Activated CD8-positive, alpha-beta memory T cell treated with anti-CD3 and anti-CD28 coated beads for 48 hours (primary cell): Measurements from ENCODE around the gene GPRIN2.

Source experiments
- DNase-seq, 3 experiments: peaks; one replicate each; pipeline ENCODE4 v3.0.0-alpha.2; 2020; ENCODE audit warnings: low read depth in 2 of 3, low spot score in 2 of 3

Gene GPRIN2

DNA sequence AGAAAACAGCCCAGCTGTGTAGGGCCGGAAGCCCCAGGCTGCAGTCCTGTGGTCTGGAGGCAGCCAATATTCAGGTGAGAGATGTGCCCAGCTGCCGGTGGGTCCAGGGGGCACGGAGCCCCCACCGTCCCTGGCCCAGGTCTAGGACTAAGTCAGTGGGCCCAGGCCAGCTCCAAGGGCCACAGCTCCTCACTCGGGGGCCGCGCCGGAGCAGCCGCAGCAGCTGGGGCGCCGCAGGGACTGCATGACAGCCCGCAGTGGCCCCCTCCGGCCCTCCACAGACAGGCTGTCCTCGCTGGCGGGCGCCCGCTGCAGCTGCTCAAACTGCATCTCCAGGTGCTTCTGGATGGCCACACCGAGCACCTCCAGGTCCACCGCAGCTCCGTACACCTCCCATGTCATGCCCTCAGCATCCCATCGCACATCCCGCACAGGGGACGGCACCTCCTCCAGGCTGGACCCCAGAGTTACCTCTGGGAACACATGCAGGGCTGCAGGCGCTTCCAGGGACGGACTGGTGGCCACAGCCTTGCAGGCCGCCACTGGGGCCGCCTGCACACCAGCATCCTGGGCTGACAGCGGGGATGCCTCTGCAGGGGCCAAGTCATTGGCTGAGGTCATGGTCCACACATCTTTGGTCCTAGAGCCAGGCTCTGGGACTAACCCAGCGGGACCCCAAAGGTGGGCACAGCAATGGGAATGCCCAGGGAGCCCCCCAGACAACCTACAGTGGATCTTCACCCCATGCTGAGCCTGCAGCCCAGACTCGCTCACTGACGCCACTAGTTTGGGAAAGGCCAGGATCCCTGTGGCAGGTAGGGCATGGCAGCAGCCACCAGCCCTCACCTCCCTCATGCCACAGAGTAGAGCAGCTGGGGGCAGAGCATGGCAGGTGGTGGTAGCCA is 7.0 kb downstream of the GPRIN2 start:
- peak in 1 of 3 experiments; percentile 0 for DNase-seq

DNA sequence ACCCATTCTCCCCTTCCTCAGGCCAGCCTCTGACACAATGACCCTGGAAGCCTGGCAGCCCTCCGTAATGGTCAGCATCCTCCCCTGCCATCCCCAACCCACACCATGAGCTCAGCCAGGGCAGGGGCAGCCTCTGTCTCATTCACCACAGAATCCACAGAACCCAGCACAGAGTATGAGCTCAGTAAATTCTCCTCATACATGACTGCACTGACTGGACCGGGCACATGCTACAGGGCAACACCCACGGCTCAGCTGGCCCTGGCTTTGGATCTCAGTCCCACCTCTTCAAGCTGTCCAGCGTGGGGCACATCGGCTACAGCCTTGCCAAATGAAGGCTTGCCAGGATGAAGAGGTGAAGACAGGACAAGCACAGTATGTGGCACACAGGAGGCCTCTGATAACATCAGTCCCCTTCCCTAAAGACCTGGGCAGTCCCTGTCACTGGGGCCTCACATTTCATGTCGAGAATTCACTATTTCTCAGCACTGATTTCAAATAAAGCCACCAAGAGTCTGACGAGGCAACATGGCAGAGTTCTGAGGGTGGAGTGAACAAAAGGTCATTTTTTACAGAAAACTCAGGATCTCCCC is 7.9 kb downstream of the GPRIN2 start:
- DNase-seq, result peak in 1 of 3 experiments; percentile 0

DNA sequence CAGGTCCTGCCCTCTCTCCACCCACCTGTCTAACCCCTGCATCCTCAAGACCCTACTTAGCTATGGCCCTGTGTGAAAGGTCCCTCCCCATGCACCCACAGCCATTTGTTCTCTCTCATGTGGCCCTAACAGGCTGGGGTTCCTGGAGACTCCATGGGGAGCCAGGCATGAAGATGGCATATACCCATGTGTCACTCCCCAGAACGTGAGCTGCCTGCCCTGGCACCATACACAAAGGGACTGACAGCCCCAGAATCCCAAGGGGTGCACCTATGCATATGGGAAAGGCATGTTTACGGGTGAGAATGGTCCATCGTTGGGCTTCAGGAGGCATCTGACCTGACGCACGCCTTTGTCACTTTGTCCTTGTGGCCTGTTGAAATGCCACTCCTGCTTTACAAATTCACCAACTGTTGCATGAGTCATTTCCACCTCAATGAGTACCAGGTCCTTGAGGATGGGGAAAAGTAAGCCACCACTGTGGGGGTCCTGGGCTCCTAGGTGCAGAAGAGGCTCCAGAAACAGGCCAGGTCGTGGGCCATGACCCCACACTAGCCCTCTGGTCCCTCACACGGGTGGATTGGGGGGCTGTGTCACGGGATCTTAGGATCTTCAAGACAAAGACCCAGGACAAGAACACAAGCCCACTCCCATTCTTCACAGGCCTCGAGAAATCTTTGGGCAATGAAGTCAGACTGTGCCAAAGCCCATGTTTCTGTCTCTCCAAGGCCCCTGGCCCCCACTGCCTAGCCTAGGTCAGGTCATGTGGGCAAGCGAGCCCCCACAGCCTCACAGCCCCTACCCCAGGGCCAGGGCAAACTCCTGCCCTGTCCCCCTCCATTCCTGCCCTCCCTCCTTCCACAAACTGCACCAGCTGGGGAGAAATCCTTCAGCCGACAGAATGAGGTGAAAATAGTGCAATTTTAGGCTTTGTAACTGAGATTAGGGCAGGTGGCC is 8.6 kb downstream of the GPRIN2 start:
- DNase-seq, result no peak

DNA sequence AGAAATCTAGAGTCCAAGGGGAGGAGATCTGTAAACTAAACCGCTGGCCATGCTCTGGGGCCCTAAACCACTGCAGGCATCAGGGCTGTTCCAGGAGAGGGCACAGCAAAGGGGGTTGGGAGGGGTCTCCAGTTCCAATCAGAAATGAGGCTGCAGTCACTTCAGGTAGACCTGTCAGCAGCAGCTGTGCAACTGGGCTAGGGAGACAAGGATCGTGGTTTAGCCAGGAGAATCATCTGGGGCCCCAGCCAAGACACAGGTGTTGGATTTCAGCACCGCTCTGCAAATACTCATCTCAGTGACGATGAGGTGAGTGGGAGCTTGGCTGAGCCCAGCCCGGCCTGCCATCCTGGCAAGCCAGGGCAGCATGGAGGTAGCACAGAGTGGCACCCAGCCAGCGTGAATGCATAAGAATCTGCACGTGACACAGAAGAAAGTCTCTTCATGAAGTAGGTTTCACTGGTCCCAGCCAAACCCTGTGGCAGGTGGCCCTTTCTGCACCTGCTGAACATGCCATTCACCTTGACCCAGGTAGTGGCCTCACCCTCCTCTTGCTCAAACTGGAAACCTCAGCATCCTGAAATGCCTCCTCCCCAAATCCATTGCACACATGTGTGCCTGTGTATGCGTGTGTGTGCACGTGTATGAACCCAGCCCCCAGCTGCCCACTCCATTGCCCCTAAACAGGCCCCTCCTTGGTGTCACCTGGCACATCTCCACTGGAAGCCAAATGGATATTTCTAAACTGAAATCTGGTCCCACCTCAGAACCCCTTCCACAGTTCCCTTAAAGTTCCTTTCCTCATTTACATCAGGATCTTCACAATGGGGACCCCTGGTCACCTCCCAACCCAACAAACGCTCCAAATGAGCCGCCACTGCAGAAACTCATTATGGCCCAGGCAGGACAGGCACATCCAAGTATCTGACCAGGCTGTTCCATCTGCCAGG is 9.6 kb downstream of the GPRIN2 start:
- DNase-seq, result no peak

DNA sequence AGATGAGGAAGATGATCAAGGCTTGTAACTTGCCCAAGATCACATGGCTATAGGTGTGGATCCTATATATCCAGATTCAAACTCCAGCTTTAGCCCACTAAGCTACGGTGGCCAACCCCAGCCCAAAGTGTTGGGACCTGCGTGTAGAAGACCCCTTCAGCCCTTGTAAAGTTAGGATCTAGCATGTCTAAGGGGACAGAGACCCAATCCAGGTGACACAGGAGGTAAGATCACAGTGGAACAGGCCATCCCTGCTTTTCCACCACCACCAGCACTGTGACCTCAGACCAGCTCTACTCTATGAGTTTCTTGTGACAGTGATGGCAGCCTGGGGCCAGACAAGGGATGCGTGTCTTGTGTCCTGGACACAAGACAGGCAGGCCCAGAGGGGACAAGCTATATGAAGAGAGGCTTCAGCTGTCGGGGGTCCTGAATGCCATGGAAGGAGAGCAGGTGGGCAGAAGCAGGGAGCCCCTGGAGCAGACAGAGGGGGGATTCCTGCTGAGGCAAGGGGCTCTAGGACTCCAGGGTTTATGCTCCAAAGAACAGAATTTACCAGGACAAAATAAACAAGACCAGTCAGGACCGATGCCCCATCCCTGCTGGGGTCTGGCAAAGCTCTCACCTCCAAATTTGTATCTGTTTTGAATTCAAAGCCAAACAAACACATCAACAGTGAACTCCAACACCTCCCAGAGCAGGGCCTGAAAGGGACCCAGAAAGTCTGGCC is 10.4 kb downstream of the GPRIN2 start:
- no peak for DNase-seq

DNA sequence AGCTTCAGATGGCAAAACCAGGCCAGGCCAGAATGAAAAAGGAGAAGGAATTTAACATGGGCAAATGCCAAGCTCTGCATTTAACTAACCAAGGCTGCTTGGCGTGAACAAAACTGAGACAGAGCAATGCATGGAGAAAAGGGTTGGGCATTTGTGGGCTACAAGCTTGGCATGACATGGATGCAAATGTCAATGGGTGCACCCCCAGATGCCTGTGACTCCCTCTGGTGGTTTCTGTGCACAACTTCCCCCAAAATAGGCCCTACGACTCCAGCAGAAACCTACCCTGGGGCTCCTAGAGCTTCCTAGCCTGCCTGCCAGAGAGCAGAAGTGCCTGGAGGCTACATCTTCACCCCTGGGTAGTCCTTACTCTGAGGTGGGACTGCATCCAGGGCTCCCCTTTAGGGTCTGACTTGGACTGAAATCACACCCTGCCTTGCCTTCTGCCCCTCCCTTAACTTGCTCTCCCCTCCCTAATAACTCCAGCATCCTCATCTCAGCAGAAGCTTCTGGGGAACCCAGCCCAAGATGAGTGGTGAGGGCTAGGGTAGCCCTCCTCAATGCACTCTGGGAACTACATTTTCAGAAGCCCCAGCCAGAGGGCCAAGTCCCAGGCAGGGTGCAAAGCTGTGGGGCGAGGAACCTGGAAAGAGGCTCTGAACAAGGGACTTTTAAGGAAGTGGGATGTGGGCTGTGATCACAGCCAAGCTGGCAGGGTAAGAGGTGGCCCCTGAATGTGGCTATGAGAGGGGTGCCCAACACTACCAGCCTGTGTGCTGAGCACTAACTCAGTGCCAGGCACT is 11.3 kb downstream of the GPRIN2 start:
- no peak for DNase-seq

DNA sequence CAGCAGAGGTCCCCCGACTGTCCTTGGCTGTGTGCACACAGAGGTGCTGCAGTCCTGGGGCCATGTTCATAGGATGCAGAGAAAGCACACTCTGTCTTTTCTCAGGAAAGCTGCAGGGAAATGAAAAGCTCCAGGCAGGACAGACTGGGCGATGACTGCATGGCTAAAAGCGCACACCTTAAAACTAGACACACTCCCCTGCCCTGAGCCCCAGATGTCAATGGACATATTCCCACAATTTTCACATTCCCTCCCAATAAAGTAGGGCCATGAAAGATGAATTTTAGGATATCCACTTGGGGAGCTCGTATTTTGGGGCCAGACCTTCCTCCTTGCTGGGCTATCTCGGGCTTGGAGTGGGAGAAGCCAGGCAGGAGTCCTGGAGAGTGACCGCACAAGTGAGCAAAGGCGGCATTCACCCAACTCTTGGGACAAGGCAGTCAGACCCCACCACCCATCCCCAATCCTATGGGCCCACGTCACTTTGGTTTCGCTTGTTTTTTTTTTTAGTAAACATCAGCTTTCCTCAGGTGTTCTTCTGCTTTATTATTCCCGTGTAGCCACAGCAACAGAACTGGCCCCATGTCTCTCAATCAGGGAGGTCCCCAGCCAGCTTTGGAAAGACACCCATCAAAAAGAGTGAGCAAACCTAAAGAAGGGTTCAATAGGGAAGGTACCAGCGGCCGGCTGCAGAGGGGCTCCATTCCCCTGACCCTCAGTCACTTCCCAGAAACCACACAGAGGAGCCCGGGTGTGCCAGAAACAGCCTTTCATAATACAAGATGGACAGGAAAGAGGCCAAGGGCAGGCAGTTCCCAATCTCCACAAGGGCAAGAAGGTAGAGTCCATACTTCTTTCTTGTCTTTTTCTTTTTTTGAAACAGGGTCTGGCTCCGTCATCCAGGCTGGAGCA is 12.7 kb downstream of the GPRIN2 start:
- DNase-seq, result no peak

DNA sequence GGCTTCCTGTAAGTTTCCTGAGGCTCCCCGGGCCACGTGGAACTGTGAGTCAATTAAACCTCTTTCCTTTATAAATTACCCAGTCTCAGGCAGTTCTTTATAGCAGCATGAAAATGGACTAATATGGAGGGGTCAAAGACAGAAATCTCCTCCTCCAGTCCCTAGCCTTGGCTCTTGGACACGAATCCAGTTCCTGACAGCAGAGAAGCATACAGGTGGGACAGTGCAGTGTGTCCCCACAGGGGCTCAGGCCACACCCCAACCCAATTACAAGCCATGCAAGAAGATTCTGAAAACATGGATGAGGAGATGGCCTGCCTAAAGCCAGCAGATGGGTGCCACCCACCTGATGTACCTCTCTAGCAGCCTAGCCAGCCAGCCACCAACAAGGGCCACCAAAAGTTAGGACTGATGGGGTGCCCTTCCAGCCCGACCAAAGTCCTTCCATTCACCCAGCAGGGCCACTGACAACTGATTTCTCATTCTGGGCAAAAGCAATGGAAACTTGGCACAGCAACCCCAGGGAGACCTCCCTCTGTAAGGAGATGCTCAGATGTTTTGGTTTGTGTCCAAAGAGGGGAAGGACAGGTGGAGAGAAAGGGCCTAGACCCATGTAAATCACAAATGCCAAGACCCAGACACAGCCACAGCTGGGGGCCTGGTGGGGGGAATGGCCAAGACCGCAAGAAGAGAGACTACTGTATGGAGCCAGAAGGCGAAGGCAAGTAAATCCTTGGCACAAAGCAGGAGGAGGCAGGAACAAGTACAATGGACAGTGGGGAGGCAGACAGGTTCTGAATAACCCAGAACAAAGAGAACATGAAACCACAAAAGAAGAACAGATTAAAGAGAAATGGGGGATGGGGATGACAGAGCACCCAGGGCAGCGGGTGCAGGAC is 13.6 kb downstream of the GPRIN2 start:
- no peak for DNase-seq

DNA sequence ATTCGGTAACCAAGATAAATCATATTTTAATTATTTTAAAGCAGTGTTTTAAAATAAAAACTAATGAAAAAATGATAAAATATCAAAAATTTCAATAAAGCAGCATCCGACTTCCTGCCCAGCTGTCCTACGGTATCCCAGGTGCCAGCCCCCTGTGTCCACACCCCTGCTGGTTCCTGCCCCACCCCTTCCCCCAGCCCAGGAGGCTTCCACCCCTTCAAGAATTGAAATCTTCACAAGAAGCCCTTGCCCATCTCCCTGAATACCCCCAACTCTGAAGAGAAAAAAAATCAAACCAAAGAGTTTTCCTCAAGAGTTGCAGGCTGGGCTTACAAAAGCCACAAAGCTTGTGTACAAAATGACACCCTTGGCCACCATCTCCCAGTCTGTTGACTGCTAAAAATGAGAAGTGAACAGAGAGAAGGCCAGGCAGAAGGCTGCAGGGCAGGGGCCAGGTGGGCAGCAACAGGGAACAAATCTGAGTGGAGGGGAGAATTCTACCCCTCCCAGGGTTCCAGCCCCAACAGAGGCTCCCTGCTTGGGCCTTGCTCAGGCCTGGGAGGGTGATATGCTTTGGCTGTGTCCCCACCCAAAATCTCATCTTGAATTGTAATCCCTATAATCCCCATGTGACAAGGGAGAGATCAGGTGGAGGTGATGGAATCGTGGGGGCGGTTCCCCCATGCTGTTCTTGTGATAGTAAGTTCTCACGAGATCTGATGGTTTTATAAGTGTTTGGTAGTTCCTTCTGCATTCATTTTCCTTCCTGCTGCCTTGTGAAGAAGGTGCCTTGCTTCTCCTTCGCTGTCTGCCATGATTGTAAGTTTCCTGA is 14.5 kb downstream of the GPRIN2 start:
- DNase-seq, result no peak

DNA sequence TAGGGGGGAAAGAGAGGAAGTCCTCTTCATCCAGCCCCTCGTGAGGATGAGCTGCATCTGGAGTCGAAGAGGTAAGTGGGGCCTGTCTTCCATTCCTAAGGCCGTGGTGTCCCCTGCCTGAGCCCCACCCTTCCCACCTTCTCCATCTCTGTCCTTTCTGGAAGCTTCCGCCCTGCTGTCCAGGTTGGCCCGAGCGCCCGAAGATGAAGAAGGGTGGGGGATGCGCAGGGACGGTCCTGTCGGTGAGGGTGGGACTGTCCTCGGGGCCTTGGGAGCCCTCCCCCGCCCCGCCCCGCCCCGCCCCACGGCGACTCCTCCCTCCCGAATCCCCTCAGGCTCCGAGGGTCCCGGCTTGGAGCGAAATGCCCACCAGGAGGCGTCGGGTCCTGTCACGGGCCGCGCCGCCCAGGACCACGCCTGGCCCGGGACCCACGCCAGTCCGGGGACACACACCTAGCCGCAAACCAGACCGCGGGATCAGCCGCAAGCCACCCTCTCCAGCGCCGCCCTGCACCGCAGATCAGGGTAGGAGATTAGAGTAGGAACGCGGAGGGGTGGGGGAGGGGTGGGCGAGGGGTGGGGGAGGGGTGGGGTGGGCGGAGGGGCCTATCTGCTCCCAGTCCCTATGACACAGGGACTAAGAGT is 15.3 kb downstream of the GPRIN2 start:
- no peak for DNase-seq

DNA sequence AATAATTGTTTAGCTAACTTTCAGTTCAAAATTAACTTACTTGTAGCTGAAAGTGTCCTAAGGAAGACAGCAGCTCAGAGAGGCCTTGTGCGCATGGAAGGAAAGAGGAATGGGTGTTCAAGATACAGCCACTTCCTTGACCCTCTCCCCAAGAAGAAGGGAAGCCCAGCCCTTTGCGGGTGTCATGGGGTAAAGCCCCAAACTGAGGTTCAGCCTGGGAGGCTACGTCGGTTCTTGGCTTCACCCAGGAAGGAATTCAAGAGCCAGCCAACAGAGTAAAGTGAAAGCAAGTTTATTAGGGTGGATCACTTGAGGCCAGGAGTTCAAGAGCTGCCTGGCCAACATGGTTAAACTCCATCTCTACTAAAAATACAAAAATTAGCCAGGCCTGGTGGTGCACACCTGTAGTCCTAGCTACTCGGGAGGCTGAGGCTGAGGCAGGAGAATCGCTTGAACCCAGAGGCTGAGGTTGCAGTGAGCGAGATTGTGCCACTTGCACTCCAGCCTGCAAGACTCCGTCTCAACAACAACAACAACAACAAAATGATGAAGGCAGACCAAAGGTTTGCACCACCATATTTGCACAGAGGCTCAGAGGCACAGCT is 15.9 kb downstream of the GPRIN2 start:
- DNase-seq, result no peak

DNA sequence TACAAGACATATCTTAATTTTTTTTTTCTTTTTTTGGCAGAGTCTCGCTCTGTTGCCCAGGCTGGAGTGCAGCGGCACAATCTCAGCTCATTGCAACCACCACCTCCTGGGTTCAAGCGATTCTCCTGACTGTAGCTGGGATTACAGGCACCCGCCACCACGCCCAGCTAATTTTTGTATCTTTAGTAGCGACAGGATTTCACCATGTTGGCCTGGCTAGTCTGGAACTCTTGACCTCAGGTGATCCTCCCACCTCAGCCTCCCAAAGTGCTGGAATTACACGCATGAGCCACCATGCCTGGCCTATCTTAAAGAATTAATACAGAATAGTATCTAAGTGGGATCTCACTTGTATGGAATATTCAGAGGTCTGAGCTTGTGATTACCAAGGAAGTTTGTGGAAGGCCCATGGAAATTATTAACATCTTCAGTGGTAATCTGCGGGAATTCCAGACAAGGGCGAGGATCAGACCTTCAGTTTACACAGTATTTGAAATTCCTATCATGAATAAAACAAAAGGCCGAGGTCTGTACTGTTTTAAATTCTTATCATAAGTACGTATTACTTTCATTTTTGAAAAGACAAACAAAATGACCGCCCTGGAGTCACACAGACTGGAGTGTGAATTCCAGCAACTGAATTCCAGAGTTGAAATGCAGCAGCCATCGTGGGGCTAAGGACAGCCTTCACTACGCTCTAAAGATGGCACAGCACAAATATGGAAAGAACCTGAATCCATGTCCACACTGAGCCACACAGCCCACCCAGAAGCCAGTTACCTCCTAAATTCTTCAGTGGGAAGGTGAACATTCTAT is 16.7 kb downstream of the GPRIN2 start:
- no peak for DNase-seq

DNA sequence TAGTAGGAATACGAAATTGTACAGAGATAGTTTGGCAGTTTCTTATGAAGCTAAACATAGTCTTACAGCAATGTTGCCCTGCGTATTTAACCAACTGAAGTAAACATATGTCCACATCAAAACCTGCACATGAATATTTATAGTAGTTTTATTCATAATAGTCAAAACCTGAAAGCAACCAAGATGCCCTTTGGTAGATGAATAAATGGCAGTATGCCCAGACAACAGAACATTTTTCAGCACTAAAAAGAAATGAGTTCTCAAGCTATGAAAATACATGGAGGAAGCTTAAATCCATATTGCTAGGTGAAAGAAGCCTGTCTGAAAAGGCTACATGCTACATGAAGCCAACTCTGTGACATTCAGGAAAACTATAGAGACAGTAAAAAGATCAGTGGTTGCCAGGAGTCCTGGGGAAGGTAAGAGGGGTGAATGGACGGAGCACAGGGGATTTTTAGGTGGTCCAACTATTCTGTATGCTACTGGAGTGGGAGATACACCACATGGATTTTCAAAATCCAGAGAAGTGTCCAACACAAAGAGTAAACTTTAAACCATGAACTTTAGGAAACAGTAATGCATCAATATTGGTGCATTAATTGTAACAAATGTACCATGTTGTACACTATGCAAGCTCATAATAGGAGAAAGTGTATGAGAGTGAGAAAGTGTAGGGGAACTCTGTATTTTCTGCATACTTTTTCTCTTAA is 17.6 kb downstream of the GPRIN2 start:
- DNase-seq, result no peak

DNA sequence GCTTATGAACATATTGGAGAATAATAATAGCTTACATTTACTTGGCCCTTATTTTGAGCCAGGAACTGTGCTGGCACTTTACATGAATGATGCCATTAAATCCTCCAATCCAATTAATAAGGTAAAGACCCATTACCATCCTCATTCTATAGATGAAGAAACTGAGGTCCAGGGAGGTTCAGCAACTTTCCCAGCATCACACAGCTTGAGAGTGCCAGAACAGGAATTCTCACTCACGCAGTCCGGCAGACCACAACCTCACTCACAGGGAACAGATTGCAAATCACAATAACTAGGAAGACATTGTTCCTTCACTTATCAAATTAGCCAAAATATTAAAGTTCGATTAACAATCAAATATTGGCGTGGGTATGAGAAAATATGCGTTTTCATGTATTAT is 18.3 kb downstream of the GPRIN2 start:
- DNase-seq, result no peak
